Adrenal gland (tissue), 5 donors: Measurements from ENCODE around the gene PCNT.

ENCODE experiments used
- CTCF ChIP-seq, 6 experiments: fragments of 450-650 bp in 4 of 6; fragments of 200-600 bp in 2 of 6; sonication (generic) in 1 of 6; IDR thresholded peaks; 1 replicate in 5 of 6; 2 replicates in 1 of 6; pipeline versions ENCODE4 v1.5.1 to v1.8.0; 2016 to 2021; ENCODE audit warnings: antibody characterized with exemption in 6 of 6, mild to moderate bottlenecking in 2 of 6, moderate library complexity in 1 of 6
- POLR2A ChIP-seq, 2 donors: fragments of 450-650 bp; IDR thresholded peaks; one replicate each; pipeline ENCODE4 v1.6.1; 2017; ENCODE audit warnings: antibody characterized with exemption in 2 of 2, mild to moderate bottlenecking in 2 of 2, moderate library complexity in 1 of 2
- donor health status: DM: no; HTN: no; CAD: no.

- TF ChIP-seq CTCF (IDR thresholded peaks at IDR 0.05), result no peak
- TF ChIP-seq POLR2A (IDR thresholded peaks at IDR 0.05), result no peak
These were observed 28.7 kb upstream of the PCNT start for GRCh38 chr21:46295177-46295770.
